NCI-H1436 treated with DMSO at 0.1 percent for 48 hours (cell line): ENCODE measurements around the gene MAP3K20.
"Not testable (repeated sequence)": the region's sequence is repeated elsewhere in the genome, so short reads cannot be mapped to it uniquely, and the experiment has no call there.

Experiments
- DNase-seq: peaks from one replicate; lab custom pipeline; 2025; lab: John Stamatoyannopoulos, UW

Gene MAP3K20

DNA sequence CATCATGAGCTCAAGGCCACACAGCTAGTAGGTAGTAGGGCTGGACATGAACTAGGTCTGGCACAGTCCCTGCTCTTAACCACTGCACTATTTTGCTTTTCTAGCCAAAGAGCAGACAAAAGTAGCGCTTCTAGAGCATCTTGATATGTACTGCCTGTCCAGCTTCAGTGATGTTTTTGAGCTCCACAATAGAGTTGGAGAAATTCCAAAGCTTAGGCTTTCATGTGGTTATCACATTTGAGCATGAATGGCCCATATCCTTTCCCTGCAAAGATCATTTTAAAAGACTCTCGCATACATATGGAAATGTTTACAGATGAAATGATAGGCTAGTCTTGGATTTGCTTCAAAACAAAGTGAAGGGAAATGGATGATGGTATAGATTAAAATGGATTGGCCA, 128.7 kb downstream of the MAP3K20 start:
- DNase-seq: no peak

DNA sequence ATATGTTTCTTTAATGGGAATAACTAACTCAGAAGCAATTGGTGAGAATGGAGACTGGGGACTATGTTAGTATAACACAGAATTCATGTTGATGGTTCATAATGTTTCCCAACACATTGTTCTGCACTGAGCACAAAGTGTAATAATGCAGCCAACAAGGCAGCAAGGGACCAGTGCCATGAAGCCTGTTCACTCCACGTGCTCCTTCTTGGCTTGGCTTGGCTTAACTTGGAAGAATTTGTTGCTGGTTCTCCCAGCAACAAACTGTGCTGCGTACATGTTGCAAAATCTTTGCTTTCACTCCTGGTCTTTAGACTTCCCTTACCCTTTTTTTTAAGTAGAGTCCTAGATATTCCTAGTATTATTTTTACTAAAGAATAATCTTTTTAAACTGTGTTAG, 129.7 kb downstream of the MAP3K20 start:
- DNase-seq: no peak

DNA sequence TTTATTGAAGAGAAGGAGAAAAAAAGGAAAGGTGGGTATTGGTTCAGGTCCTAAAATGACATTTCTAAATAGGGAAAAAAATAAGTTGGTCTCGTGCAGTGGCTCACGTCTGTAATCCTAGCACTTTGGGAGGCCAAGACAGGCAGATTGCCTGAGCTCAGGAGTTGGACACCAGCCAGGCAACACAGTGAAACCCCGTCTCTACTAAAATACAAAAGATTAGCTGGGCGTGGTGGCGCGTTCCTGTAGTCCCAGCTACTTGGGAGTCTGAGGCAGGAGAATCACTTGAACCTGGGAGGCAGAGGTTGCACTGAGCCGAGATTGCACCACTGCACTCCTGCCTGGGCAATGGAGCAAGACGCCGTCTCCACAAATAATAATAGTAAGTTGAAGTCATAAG, 131.5 kb downstream of the MAP3K20 start:
- DNase-seq: not testable (repeated sequence)

DNA sequence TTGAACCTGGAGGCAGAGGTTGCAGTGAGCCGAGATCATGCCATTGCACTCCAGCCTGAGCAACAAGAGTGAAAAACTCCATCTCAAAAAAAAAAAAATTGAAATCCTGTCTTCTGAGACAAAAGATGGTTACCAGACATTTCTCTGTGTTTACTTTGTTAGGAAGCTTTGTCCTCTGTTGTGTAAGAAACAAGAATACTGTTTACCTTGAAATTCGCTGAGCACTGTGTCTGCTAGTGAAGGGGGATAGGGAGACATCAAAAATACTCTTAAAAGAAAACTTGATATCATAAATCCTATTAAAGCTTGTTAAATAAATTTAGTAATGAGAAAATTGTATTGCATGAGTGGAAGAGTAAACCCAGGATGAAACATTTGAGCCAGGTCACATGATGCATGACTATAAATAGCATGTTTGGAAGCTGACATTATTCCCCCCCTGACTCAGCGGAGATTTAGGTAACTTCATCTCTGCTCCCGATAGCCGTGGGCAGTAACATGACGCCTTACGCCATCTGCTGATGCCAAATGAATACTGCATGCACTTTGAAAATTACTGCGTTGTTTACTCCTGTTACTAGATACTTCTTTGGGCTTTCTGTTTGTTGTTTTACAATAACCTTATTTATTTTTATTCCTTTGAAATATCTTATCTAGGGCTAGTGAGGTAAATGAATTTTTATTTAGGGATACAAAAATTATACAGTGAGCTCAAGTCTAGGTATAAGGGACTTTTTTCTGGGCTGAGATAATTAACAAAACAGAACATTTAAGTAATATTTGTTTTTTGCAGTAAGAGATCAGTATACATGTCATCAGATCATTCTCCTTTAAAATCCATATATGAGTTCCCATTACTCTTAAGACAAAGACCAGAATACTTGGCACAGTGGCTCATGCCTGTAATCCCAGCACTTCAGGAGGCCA, 134.9 kb downstream of the MAP3K20 start:
- peak; percentile 77 for DNase-seq

DNA sequence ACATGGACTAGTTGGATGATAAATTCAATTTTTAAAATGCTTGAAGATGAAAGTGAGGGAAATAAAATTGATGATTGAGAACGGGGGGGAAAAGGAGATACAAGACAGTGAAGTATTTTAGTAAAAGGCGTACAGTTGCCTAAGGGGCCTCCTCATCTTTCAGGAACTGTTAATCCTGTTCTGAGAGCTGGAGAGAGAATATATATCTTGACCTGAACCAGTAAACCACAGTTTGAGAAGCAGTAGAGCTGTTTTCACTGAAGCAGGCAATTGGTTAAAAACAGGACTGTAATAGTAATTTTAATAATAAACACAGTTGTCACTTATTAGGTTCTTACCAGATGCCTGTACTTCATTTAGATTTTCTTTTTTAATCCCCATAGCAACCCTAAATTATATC, 137.5 kb downstream of the MAP3K20 start:
- no peak for DNase-seq

DNA sequence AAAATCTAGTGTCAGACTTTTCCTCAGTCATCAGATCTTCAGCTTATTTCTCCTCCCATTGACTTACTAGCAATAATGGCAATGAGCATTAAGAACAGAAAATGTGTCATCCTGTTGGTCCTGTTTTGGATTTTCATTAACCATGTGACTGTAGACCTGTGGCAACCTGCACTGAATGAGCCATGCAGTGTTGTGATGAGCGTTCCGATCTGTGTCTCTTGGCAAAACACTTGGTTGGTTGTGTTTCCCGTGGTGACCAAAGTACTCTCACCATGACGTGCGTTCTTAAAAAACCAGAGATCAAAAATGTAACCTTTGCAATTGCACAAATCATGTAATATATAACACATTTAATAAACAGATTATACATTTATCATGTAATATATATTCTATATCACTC, 138.6 kb downstream of the MAP3K20 start:
- no peak for DNase-seq

DNA sequence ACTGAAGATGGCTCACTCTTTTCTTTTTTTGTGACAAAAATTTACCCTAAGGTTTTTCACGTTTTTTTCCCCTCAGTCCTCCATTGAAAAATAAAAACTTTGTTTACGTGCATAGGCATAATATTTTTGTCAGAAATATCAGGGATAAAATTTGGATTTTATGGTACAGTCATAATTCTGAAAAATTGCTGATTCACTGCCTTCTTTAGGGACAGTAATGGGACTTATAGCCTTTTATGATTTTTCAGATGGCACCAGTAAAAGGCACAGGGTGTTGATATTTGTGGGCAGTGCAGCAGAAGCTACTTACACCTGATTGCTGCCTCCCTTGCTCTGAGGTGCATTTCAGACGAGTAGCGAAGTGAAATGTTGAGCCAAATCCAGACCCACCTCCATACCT, 139.7 kb downstream of the MAP3K20 start:
- DNase-seq: no peak

DNA sequence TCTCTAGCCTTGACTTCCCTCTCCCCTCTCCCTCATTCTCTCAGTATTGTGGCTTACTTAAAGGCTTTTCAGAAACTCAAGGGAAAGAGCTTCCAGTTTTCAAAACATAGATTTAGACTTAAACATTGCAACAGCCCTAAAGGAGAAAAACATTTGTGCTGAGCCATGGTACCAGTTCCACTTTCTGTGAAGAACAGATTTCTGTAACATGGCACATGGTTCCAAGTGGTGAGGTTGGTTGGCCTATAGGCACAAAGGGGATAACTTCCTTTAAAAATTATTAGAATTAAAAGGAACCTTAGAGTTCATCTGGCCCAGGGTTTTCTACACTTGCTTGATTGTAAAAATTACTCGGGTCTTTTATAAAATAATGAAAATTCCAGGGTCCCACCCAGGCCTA, 140.4 kb downstream of the MAP3K20 start:
- DNase-seq: no peak

DNA sequence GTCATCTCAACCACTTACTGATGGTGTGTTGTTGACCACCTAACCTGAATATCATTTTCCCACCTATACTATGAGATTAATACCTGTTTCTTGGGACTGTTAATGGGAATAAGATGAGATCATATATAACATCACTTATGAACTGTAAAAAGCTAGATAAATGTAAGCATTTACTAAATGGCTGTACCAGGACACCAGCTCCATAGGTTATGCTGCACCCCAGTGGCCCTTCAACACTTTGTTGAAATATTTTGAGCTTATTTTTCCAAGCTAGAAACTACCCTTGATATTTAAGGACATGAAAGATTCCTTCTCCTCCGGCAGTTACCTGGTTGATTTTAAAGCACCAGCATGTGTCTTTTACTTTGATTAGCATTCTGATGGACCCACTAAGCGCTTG, 141.0 kb downstream of the MAP3K20 start:
- DNase-seq: no peak

DNA sequence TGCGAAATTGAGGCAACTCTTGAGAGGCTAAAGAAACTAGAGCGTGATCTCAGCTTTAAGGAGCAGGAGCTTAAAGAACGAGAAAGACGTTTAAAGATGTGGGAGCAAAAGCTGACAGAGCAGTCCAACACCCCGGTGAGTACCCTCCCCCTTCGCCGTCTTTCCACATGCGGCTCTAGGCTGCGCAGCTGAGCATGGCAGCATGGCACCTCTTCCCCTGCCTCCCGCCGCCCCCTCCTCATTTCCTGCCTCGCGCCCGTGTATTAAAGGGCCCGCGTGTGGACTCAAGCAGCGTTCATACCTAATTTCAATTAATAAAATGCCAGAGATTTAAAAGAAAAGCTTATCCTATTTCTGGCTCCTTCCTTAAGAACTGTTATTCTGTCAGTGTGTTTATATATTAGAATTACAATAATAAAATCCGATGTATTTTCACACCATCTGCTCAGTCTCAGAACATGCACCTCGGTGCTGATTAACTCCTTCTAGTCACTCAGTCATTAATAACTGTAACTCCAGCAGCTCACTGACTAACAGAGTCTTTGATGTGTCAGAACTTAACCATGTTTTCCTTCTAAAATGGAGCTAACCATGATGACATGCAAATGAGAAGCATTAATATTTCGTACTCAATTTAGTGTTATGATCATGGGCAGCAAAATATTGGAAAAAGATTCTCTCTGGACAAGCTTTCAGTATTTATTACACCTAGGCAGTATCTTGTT, 141.6 kb downstream of the MAP3K20 start:
- DNase-seq: no peak

DNA sequence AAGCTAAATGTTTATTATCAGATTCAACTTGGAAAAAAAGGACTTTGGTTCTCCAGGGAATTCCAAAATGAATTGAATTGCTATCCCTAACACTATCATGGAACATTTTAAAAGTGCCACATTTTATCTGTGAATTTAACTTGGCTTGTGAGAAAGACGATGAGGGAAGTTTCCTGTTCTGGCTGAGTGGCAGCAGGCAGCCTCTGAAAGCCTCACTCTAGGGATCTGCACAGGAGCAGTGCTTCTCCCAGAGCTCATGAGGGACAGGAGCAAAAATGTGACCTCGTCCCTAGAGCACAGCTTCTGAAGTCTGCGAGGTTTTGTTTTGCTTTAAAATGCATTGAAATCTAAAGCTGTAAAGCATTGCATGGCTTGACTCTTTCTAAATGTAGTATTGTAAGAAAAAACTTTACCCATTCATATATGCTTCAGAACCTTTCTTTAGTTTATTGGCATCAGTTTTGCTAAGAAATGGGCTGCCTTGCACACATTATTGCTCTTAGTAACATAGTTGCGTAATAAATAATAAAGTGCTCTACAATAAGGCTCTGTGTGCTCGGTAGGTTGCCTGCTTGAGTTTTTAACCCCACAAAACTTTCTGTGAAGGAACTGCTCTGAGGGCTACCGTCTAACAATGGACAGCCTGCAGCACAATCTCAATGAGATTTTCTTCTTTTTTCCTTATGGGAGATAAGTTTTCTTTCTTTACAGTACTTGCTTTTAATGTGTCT, 142.8 kb downstream of the MAP3K20 start:
- no peak for DNase-seq

DNA sequence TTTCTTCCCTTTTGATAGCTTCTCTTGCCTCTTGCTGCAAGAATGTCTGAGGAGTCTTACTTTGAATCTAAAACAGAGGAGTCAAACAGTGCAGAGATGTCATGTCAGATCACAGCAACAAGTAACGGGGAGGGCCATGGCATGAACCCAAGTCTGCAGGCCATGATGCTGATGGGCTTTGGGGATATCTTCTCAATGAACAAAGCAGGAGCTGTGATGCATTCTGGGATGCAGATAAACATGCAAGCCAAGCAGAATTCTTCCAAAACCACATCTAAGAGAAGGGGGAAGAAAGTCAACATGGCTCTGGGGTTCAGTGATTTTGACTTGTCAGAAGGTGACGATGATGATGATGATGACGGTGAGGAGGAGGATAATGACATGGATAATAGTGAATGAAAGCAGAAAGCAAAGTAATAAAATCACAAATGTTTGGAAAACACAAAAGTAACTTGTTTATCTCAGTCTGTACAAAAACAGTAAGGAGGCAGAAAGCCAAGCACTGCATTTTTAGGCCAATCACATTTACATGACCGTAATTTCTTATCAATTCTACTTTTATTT, 145.6 kb downstream of the MAP3K20 start:
- DNase-seq: no peak

DNA sequence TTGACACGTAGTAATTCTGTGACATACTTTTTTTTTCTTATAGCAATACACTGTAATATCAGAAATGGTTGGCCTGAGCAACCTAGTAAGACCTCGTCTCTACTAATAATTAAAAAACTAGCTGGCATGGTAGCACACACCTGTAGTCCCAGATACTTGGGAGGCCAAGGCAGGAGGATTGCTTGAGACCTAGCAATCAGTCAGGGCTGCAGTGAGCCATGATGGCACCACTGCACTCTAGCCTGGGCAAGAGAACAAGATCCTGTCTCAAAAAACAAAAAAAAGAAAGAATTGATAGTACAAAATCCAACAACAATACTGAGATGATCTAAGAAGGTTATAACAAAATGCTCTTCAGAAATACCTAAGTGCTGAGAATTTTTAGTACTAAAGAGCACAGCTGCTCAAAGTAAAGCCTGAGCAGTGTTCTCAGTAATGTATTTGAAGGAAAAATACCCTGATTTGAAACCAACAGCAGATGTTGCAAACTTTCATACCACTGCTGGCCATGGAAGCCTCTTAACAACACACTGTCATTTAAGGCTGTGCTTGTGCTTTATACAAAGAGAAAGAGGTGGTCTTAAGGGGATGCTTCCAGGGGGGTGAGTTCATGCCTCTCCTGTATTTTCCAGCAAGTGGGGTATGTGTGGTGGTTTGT, 146.4 kb downstream of the MAP3K20 start:
- DNase-seq: no peak

DNA sequence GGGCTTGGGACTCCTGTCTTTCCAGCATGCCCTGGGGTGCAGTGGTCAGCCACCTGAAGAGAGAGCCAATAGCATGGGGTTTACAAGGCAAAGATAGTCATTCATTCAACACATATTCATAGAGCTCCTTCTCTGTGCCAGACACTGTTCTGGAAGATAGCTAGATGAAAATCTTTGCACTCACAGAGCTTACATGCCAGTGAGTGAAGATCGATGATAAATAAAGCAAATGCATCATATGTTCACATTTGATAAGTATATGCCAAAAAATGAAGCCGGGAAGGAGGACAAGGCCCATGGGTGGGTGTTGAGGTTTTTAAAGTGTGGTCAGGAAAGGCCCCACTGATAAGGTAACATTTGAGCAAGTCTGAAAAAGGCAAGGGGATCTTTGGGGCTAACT, 148.2 kb downstream of the MAP3K20 start:
- DNase-seq: no peak

DNA sequence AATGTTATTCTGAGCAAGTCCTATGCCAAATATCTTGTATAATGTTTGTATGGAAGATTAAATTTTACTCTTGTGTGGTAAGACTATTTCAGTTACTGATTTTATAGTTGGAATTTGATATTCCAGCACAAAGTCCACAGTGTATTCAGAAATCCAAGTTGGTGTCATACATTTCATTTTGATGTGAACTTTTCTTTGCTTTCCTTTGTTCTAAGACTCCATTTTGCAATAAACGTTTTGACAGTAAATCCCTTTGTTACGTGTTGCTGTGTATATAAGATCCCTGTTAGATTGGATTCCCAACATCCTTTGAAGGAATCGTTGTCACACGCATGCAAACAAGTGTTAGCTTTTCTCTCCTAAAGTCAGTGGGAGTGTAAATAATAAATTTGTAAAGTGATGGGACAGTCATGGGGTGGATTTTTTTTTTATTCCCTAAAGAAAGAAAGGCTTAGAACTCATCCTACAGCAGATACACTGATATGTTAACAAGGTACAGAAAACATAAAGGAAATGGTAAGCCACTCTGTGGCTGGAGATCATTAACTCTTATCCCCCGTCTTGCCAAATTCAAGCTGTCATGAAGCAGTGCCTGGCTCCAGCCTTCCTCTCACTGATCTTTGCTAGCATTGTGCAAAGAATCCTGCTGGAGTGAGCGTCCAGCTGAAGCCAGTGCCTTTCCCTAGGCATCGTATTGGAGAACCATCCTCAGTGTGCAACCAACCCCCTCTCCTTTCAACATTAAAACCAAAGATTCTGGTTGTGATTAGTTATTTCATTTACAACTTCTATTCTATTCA, 151.5 kb downstream of the MAP3K20 start:
- no peak for DNase-seq

DNA sequence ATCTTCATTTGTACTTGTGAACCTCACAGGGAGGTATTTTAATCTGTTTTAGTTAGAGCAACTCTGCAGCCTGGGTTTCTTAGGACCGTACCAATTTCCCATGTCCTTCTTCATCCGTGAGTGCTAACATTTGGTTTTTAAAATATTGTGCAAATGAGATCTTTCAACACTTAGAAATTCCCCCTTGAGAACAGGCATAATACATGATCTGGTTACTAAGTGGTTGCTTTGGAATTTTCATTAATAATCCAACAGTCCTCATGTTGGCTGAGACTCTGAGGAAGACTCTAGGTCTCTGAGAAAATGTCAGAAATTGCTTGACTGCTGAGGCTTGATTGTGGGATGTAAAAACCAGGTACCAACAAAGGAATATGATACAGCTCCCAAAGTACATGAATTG, 153.4 kb downstream of the MAP3K20 start:
- DNase-seq: no peak

DNA sequence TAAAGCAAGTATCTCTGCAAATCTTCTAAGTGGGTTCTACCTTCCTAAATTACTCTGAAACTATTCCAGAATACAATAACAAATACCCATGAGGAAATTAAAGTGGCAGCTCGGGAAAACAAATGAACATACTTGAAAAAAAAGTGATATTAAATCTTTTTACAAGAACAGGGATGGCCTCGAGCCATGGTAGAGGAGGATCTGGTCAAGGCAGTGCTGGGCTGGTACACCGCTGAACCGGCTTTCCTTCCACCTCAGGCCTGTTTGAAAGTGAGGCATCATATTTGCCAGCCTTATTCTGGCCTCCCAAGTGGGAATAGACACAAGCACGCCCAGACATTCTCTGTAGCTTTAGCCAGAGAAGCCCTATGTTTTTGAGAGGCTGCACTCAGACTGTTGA, 154.5 kb downstream of the MAP3K20 start:
- DNase-seq: no peak

DNA sequence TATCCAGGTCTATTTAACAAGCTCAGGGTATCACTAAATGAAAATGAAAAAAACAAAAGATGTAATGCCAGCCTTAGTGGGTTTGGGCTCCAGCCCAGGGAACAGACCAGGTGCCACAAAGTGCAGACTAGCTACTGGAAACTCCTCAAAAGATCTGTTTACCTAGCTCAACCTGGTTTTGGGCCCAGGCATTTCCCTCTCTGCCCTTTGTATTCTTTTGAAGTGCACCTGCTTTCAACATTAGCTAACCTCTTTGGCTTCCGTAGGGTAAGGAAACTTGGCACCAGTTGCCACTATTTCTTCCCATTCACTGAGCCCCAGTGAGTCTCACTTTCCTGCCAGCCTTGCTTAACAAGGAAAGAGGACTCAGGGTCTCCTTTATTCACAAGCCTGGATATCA, 155.4 kb downstream of the MAP3K20 start:
- DNase-seq: peak; percentile 49

DNA sequence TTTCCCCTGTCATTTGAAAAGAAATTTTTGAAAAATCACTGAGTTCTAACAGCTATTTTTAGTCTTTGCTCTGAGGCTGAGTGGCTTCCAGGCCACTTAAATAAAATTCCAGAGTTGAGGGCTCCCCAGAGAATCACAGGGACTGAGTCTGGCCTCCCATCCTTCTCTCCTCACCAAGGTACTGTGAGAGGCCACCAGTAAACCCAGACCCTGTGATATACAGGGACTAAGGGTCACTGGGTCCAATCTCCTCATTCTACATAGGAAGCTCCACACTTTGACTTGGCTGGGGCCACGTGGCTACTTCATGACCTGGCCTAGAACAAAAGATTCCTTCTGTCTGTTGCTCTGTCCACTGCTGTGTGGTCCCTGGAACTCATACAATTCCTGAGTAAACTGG, 155.8 kb downstream of the MAP3K20 start:
- no peak for DNase-seq

DNA sequence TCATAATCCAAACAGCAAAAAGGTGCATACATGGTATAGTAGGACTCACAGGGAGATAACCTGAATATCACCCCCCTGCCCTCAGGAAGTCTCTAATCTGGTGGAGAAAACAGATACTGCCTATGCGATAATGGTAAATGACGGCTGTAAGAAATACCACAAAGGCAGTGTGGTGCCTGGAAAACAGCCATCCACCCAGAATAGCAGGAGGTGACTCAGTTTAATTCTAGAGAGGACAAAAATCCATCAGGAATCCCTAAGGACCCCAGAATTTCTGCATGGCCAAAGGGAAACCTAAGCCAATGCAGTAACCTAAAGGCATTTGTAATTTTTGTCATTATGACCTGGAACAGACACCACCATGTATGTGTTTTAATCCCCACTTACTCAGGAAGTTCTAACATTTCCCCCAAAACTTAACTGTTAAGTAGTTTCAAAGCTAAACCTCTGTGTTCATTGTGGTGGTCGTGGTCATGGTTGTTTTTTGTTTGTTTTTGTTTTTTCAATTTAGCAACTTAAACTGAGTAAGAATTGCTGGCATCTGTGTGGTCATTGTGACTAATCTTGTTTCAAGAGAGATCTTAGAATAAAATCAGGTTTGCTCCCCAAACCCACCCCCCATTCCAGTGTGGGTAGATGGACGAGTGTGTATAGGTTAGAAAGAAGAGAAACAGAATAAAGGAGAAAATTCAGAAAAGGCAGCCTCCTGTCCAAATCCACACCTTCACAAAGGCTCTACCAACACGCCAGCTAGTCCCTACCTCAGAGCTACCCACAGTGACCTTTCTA, 157.5 kb downstream of the MAP3K20 start:
- DNase-seq: no peak
